Measurements from ENCODE around the gene KRT27.
"Not testable (repeated sequence)": the region's sequence is repeated elsewhere in the genome, so short reads cannot be mapped to it uniquely, and the experiment has no call there.

KRT27 gene

GRCh38 chr17:40782450-40782849, at the start of gene KRT27:
Gene KRT27, minus strand, starts transcription at chr17:40782550. Its CDS starts 57 bp downstream, at chr17:40782493.
- DNase-seq (ENCODE audit: low spot score), result no peak

- DNase-seq (ENCODE audit: low spot score), result no peak
These were observed 47.9 kb upstream of the KRT27 start for GRCh38 chr17:40830085-40830776.

GRCh38 chr17:40828454-40829044, 46.2 kb upstream of the KRT27 start:
- no peak for DNase-seq (ENCODE audit: low spot score)

GRCh38 chr17:40827746-40828453, 45.5 kb upstream of the KRT27 start:
- no peak for DNase-seq (ENCODE audit: low spot score)

GRCh38 chr17:40825599-40825998, 43.2 kb upstream of the KRT27 start:
- no peak for DNase-seq (ENCODE audit: low spot score)

- DNase-seq (ENCODE audit: low spot score), result no peak
These were observed 41.9 kb upstream of the KRT27 start for GRCh38 chr17:40824015-40824832.

- no peak for DNase-seq (ENCODE audit: low spot score)
These were observed 39.9 kb upstream of the KRT27 start, which contains the start of gene KRT10 for GRCh38 chr17:40822132-40822812. Gene KRT10, minus strand, starts transcription at chr17:40822614. Its CDS starts 29 bp downstream, at chr17:40822585.

GRCh38 chr17:40821536-40821935, 39.2 kb upstream of the KRT27 start:
- no peak for DNase-seq (ENCODE audit: low spot score)

GRCh38 chr17:40820228-40820838, 38.0 kb upstream of the KRT27 start:
- no peak for DNase-seq (ENCODE audit: low spot score)

- DNase-seq (ENCODE audit: low spot score), result peak; percentile 31
These were observed 37.3 kb upstream of the KRT27 start for GRCh38 chr17:40819528-40820125.

GRCh38 chr17:40818733-40819527, 36.6 kb upstream of the KRT27 start:
- peak; percentile 88 for DNase-seq (ENCODE audit: low spot score)

GRCh38 chr17:40818343-40818732, 36.0 kb upstream of the KRT27 start:
- no peak for DNase-seq (ENCODE audit: low spot score)

- DNase-seq (ENCODE audit: low spot score), result no peak
These were observed 34.8 kb upstream of the KRT27 start for GRCh38 chr17:40817103-40817682.

GRCh38 chr17:40816569-40816968, 34.2 kb upstream of the KRT27 start:
- DNase-seq (ENCODE audit: low spot score), result no peak

- no peak for DNase-seq (ENCODE audit: low spot score)
These were observed 33.0 kb upstream of the KRT27 start for GRCh38 chr17:40815381-40815780.

- not testable (repeated sequence) for DNase-seq (ENCODE audit: low spot score)
These were observed 32.3 kb upstream of the KRT27 start for GRCh38 chr17:40814657-40815056.

GRCh38 chr17:40813804-40814203, 31.5 kb upstream of the KRT27 start:
- no peak for DNase-seq (ENCODE audit: low spot score)

GRCh38 chr17:40812639-40813038, 30.3 kb upstream of the KRT27 start:
- no peak for DNase-seq (ENCODE audit: low spot score)

- DNase-seq (ENCODE audit: low spot score), result no peak
These were observed 28.1 kb upstream of the KRT27 start for GRCh38 chr17:40810494-40810893.

Data from GM03348 (cell line).